Astrocyte of the spinal cord (primary cell): Measurements from ENCODE around the gene IQUB.
A peak's percentile ranks its signal among the peaks of the same experiment; 100 is the strongest.

Experiments used
- DNase-seq: peaks from one replicate; pipeline ENCODE4 v3.0.0; 2011; ENCODE audit warnings: low read depth, low spot score
- H3K4me3 ChIP-seq: 2 replicates; pipeline ENCODE4 v1.5.1; 2011; ENCODE audit warnings: low read depth, mild to moderate bottlenecking, low read length, moderate library complexity
- CTCF ChIP-seq: IDR thresholded peaks from 2 replicates; pipeline ENCODE4 v1.5.1; 2012; ENCODE audit warnings: low read depth, mild to moderate bottlenecking, low read length, inconsistent platforms
- in situ Hi-C: cut with HindIII; loops from 2 replicates; pipeline ENCODE4 v1.10.0; 2017; ENCODE audit warnings: low sequenced_read_pairs

IQUB gene

GRCh38 chr7:123472750-123473445 lies 61.5 kb downstream of the IQUB start:
- DNase-seq: no peak

GRCh38 chr7:123472327-123472726 lies 62.1 kb downstream of the IQUB start:
- no peak overlapping the region for H3K4me3 ChIP-seq
- no peak for DNase-seq
- in situ Hi-C loops: no loop called here
- TF ChIP-seq CTCF: no peak

More at GRCh38 chr7:123472750-123473445, 61.5 kb downstream of the IQUB start:
- no peak overlapping the region for H3K4me3 ChIP-seq
- no peak for TF ChIP-seq CTCF
- in situ Hi-C loops: no loop called here

GRCh38 chr7:123468303-123468702 lies 66.1 kb downstream of the IQUB start:
- no peak for DNase-seq
- in situ Hi-C loops: no loop called here
- TF ChIP-seq CTCF: no peak
- no peak overlapping the region for H3K4me3 ChIP-seq

GRCh38 chr7:123463890-123464289 lies 70.5 kb downstream of the IQUB start:
- in situ Hi-C loops: no loop called here
- TF ChIP-seq CTCF: no peak
- DNase-seq: no peak
- no peak overlapping the region for H3K4me3 ChIP-seq

- no peak overlapping the region for H3K4me3 ChIP-seq
- no peak for TF ChIP-seq CTCF
- in situ Hi-C loops: no loop called here
- DNase-seq: peak; percentile 90
Measured at GRCh38 chr7:123460616-123461015, 73.8 kb downstream of the IQUB start.

- TF ChIP-seq CTCF: no peak
- in situ Hi-C loops: no loop called here
- H3K4me3 ChIP-seq: no peak overlapping the region
- no peak for DNase-seq
Measured at GRCh38 chr7:123455965-123456470, 78.4 kb downstream of the IQUB start.
